HepG2 (cell line): ENCODE results near the gene OTUB2. TPM values are rescaled to one million over a fixed set of nuclear protein-coding genes. Genes with fewer than 3 reads are reported as not detected.

ENCODE experiments used
- CBX5 ChIP-seq: sonication (generic); formaldehyde crosslinking; IDR thresholded peaks from 2 replicates; pipeline ENCODE4 v1.4.0; 2020; ENCODE audit warnings: missing genetic modification reagents, borderline replicate concordance
- GABPB1 ChIP-seq: IDR thresholded peaks from 2 replicates; pipeline ENCODE4 v1.6.1; 2016; ENCODE audit warnings: mild to moderate bottlenecking, missing genetic modification reagents, moderate library complexity, missing compliant biosample characterization
- IKZF5 ChIP-seq: IDR thresholded peaks from 2 replicates; pipeline ENCODE4 v1.6.1; 2018; ENCODE audit warnings: missing genetic modification reagents, mild to moderate bottlenecking, missing compliant biosample characterization
- KAT7 ChIP-seq: IDR thresholded peaks from 2 replicates; pipeline ENCODE4 v1.6.1; 2018; ENCODE audit warnings: borderline replicate concordance, missing compliant biosample characterization
- KDM4B ChIP-seq: sonication (generic); formaldehyde crosslinking; IDR thresholded peaks from 2 replicates; pipeline ENCODE4 v1.4.0; 2020; ENCODE audit warnings: missing genetic modification reagents
- MEF2D ChIP-seq: sonication (generic); formaldehyde crosslinking; IDR thresholded peaks from 2 replicates; pipeline ENCODE4 v1.5.1; 2020; ENCODE audit warnings: mild to moderate bottlenecking, missing genetic modification reagents
- NFYB ChIP-seq: sonication (generic); formaldehyde crosslinking; IDR thresholded peaks from 2 replicates; pipeline ENCODE4 v1.4.0; 2020; ENCODE audit warnings: missing genetic modification reagents
- PAX8 ChIP-seq: sonication (generic); formaldehyde crosslinking; IDR thresholded peaks from 2 replicates; pipeline ENCODE4 v1.8.0; 2022; ENCODE audit warnings: mild to moderate bottlenecking, missing genetic modification reagents, borderline replicate concordance
- RARA ChIP-seq: IDR thresholded peaks from 2 replicates; pipeline ENCODE4 v1.6.1; 2016; ENCODE audit warnings: missing genetic modification reagents, missing compliant biosample characterization
- RBFOX2 ChIP-seq: fragments of 200-400 bp; formaldehyde crosslinking; IDR thresholded peaks from 2 replicates; pipeline ENCODE4 v1.6.1; 2017; ENCODE audit warnings: low read depth, mild to moderate bottlenecking, low read length
- RXRA ChIP-seq: sonication (generic); formaldehyde crosslinking; IDR thresholded peaks from 2 replicates; pipeline ENCODE4 v1.5.1; 2020; ENCODE audit warnings: missing genetic modification reagents
- SSRP1 ChIP-seq: IDR thresholded peaks from 2 replicates; pipeline ENCODE4 v1.6.1; 2016; ENCODE audit warnings: control low read depth
- THYN1 ChIP-seq: sonication (generic); formaldehyde crosslinking; IDR thresholded peaks from 2 replicates; pipeline ENCODE4 v1.8.1; 2023; ENCODE audit warnings: low read depth, mild to moderate bottlenecking, moderate library complexity, missing genetic modification reagents, borderline replicate concordance
- ZBED4 ChIP-seq: sonication (generic); formaldehyde crosslinking; IDR thresholded peaks from 2 replicates; pipeline ENCODE4 v1.4.0; 2020; ENCODE audit warnings: missing genetic modification reagents, borderline replicate concordance
- ZBTB46 ChIP-seq: sonication (generic); formaldehyde crosslinking; IDR thresholded peaks from 2 replicates; pipeline ENCODE4 v1.4.0; 2020; ENCODE audit warnings: mild to moderate bottlenecking, missing genetic modification reagents, borderline replicate concordance
- ZBTB7A ChIP-seq: sonication (generic); formaldehyde crosslinking; IDR thresholded peaks from 2 replicates; pipeline ENCODE4 v1.8.0; 2022; ENCODE audit warnings: mild to moderate bottlenecking, missing genetic modification reagents
- ZNF10 ChIP-seq: sonication (generic); formaldehyde crosslinking; IDR thresholded peaks from 2 replicates; pipeline ENCODE4 v1.4.0; 2020; ENCODE audit warnings: mild to moderate bottlenecking, low read depth, missing genetic modification reagents, borderline replicate concordance
- ZNF3 ChIP-seq: IDR thresholded peaks from 2 replicates; pipeline ENCODE4 v1.7.0; 2017; ENCODE audit warnings: inconsistent platforms
- ZNF350 ChIP-seq: sonication (generic); formaldehyde crosslinking; IDR thresholded peaks from 2 replicates; pipeline ENCODE4 v1.4.0; 2020; ENCODE audit warnings: mild to moderate bottlenecking, low read depth, missing genetic modification reagents, borderline replicate concordance
- ZNF800 ChIP-seq: sonication (generic); formaldehyde crosslinking; IDR thresholded peaks from 2 replicates; pipeline ENCODE4 v1.4.0; 2020; ENCODE audit warnings: missing genetic modification reagents
- ZSCAN29 ChIP-seq: sonication (generic); formaldehyde crosslinking; conservative IDR thresholded peaks from 2 replicates; pipeline ENCODE4 v1.4.0; 2020; ENCODE audit warnings: mild to moderate bottlenecking, missing genetic modification reagents
- polyA plus RNA-seq, 8 experiments: library from polyadenylated mRNA; depleted of rRNA in 3 of 8; stranded (reverse) in 7 of 8; unstranded in 1 of 8; fragments of >200 nt; fragmentation: Illumina TruSeq in 4 of 8; extraction: Trizol in 4 of 8; gene quantifications; 2 replicates each; pipeline versions ENCODE4 v1.2.1 to v1.2.3, GENCODE V29; 2011 to 2016; ENCODE audit warnings: low read depth in 4 of 8, missing spikeins in 1 of 8, mixed read lengths in 1 of 8; ENCODE audit not compliant: insufficient read depth in 1 of 8
- total RNA-seq, 5 experiments: library from RNA; depleted of rRNA; stranded (reverse); fragments of >200 nt; fragmentation: Illumina TruSeq; extraction: Trizol; gene quantifications; 2 replicates each; pipeline ENCODE4 v1.2.3, GENCODE V29; 2016; ENCODE audit warnings: low read depth in 1 of 5

Gene OTUB2
- total and polyA plus RNA-seq, 2 of the 13 experiments (the other 11 are each of a cell fraction or from before 2014, with no cell fraction given) = 2.2 to 2.4 TPM

- TF ChIP-seq CBX5 (CRISPR knock-in tag) = peak; percentile 51; the same call in 1 of the 2 replicates
- TF ChIP-seq ZNF10 = no peak
- TF ChIP-seq ZNF3 = no peak
- peak; percentile 40; the same call in 1 of the 2 replicates for TF ChIP-seq RBFOX2
- peak; percentile 66 for TF ChIP-seq GABPB1 (CRISPR knock-in tag)
- peak; percentile 26; the same call in 1 of the 2 replicates for TF ChIP-seq RARA
- 0 out of 2 replicates have a peak, but pooled peaks have one; percentile 25 for TF ChIP-seq IKZF5 (CRISPR knock-in tag)
- TF ChIP-seq ZBTB46 = no peak
- peak; percentile 53; the same call in 1 of the 2 replicates for TF ChIP-seq RXRA (CRISPR knock-in tag)
- no peak for TF ChIP-seq SSRP1
- TF ChIP-seq MEF2D (CRISPR knock-in tag) = 0 out of 2 replicates have a peak, but pooled peaks have one; percentile 7
- 0 out of 2 replicates have a peak, but pooled peaks have one; percentile 60 for TF ChIP-seq KAT7
- TF ChIP-seq ZNF800 = 0 out of 2 replicates have a peak, but pooled peaks have one; percentile 1
- peak; percentile 72; the same call in 1 of the 2 replicates for TF ChIP-seq ZBTB7A (CRISPR knock-in tag)
- TF ChIP-seq NFYB = peak; percentile 96
- TF ChIP-seq THYN1 (CRISPR knock-in tag) = no peak
- no peak for TF ChIP-seq ZBED4 (CRISPR knock-in tag)
- 0 out of 2 replicates have a peak, but pooled peaks have one; percentile 23 for TF ChIP-seq ZSCAN29
- no peak for TF ChIP-seq KDM4B (CRISPR knock-in tag)
- TF ChIP-seq PAX8 (CRISPR knock-in tag) = no peak
- TF ChIP-seq ZNF350 (CRISPR knock-in tag) = no peak; the same call in 1 of the 2 replicates
These were observed at the start of gene OTUB2 (continued) for GRCh38 chr14:94026173-94026888.
